NCI-H2227 (cell line): Measurements from ENCODE around the gene BIRC2.
A peak's percentile ranks its signal among the peaks of the same experiment; 100 is the strongest.

Experiments used
- DNase-seq: peaks from one replicate; lab custom pipeline; 2025; ENCODE audit not compliant: unreplicated experiment; lab: John Stamatoyannopoulos, UW

BIRC2 gene

GRCh38 chr11:102399189-102399588, 52.2 kb downstream of the BIRC2 start:
- DNase-seq, result no peak

GRCh38 chr11:102400603-102401002, 53.6 kb downstream of the BIRC2 start:
- no peak for DNase-seq

GRCh38 chr11:102401905-102402304, 54.9 kb downstream of the BIRC2 start:
- no peak for DNase-seq

GRCh38 chr11:102402548-102402947, 55.5 kb downstream of the BIRC2 start:
- no peak for DNase-seq

- DNase-seq, result no peak
These were observed 58.5 kb downstream of the BIRC2 start for GRCh38 chr11:102405501-102405900.

GRCh38 chr11:102406099-102406498, 59.1 kb downstream of the BIRC2 start:
- no peak for DNase-seq

- DNase-seq, result no peak
These were observed 60.9 kb downstream of the BIRC2 start for GRCh38 chr11:102407901-102408300.

- no peak for DNase-seq
These were observed 61.3 kb downstream of the BIRC2 start for GRCh38 chr11:102408339-102408738.

- no peak for DNase-seq
These were observed 63.4 kb downstream of the BIRC2 start for GRCh38 chr11:102410382-102410784.

- DNase-seq, result no peak
These were observed 64.1 kb downstream of the BIRC2 start for GRCh38 chr11:102411142-102411541.

- DNase-seq, result no peak
These were observed 66.5 kb downstream of the BIRC2 start for GRCh38 chr11:102413497-102413896.

- DNase-seq, result no peak
These were observed 67.5 kb downstream of the BIRC2 start for GRCh38 chr11:102414559-102414958.

GRCh38 chr11:102415304-102415916, 68.4 kb downstream of the BIRC2 start:
- DNase-seq, result no peak

- DNase-seq, result no peak
These were observed 70.0 kb downstream of the BIRC2 start for GRCh38 chr11:102416976-102417375.

GRCh38 chr11:102419181-102419580, 72.2 kb downstream of the BIRC2 start:
- DNase-seq, result no peak

- no peak for DNase-seq
These were observed 73.5 kb downstream of the BIRC2 start for GRCh38 chr11:102420547-102420946.

GRCh38 chr11:102421261-102421660, 74.2 kb downstream of the BIRC2 start:
- DNase-seq, result peak; percentile 51

- DNase-seq, result no peak
These were observed 76.1 kb downstream of the BIRC2 start for GRCh38 chr11:102422817-102423712.

- no peak for DNase-seq
These were observed 76.9 kb downstream of the BIRC2 start for GRCh38 chr11:102423936-102424335.

GRCh38 chr11:102426000-102426399, 79.0 kb downstream of the BIRC2 start:
- no peak for DNase-seq

- no peak for DNase-seq
These were observed 79.6 kb downstream of the BIRC2 start for GRCh38 chr11:102426570-102426969.

- no peak for DNase-seq
These were observed 80.1 kb downstream of the BIRC2 start for GRCh38 chr11:102427068-102427467.
